Bronchial epithelial cell (primary cell): ENCODE results near the gene C2orf80. TPM values are rescaled to one million over a fixed set of nuclear protein-coding genes. Genes with fewer than 3 reads are reported as not detected.

Experiments
- DNase-seq: peaks from one replicate; pipeline ENCODE4 v3.0.0-alpha.2; 2010; ENCODE audit warnings: low read depth
- FAIRE-seq: peaks from 2 replicates; lab custom pipeline; 2011; peaks lifted over from hg19 to GRCh38; lab: Jason Lieb, UNC
- H3K27me3 ChIP-seq: 2 replicates; pipeline ENCODE4 v1.5.1; 2011; ENCODE audit warnings: low read length; ENCODE audit not compliant: control insufficient read depth, insufficient read depth
- H3K36me3 ChIP-seq: 2 replicates; pipeline ENCODE4 v1.5.1; 2011; ENCODE audit warnings: low read length; ENCODE audit not compliant: control insufficient read depth, insufficient read depth
- H3K4me3 ChIP-seq: 2 replicates; pipeline ENCODE4 v1.5.1; 2011; ENCODE audit warnings: mild to moderate bottlenecking, low read depth, low read length, control low read depth
- CTCF ChIP-seq: IDR thresholded peaks from 2 replicates; pipeline ENCODE4 v1.5.1; 2011; ENCODE audit warnings: mild to moderate bottlenecking, moderate library complexity, low read length, control low read depth, inconsistent platforms; ENCODE audit not compliant: insufficient read depth, severe bottlenecking
- total RNA-seq: library from RNA; depleted of rRNA; stranded (reverse); fragments of >200 nt; gene quantifications from 2 replicates; pipeline ENCODE4 v1.2.1, GENCODE V29; 2014

Gene C2orf80
- total RNA-seq, 1 donor from 2014 or later = not detected

GRCh38 chr2:208186465-208186864 is 3.4 kb downstream of the C2orf80 start:
- Histone ChIP-seq H3K27me3 (no peaks in the 10 kb centered on the region), H3K4me3 (no peak overlapping the region), H3K36me3 (no peaks in the 10 kb centered on the region)
- FAIRE-seq (no peak), DNase-seq (no peak)
- no peak for TF ChIP-seq CTCF

GRCh38 chr2:208183972-208184705 is 5.7 kb downstream of the C2orf80 start:
- TF ChIP-seq CTCF = no peak
- FAIRE-seq (no peak), DNase-seq (no peak)
- Histone ChIP-seq H3K4me3 (no peak overlapping the region), H3K36me3 (no peaks in the 10 kb centered on the region), H3K27me3 (no peaks in the 10 kb centered on the region)

GRCh38 chr2:208183526-208183925 is 6.3 kb downstream of the C2orf80 start:
- H3K27me3 ChIP-seq = no peaks in the 10 kb centered on the region
- no peak for TF ChIP-seq CTCF
- H3K4me3 ChIP-seq = no peak overlapping the region
- no peaks in the 10 kb centered on the region for H3K36me3 ChIP-seq
- DNase-seq = no peak
- FAIRE-seq = no peak

GRCh38 chr2:208182835-208183234 is 7.0 kb downstream of the C2orf80 start:
- no peak for TF ChIP-seq CTCF
- no peak for DNase-seq
- Histone ChIP-seq H3K27me3 (no peaks in the 10 kb centered on the region), H3K36me3 (no peaks in the 10 kb centered on the region), H3K4me3 (no peak overlapping the region)
- no peak for FAIRE-seq

- Histone ChIP-seq H3K4me3 (no peak overlapping the region), H3K36me3 (no peaks in the 10 kb centered on the region), H3K27me3 (no peaks in the 10 kb centered on the region)
- FAIRE-seq (no peak), DNase-seq (no peak)
- TF ChIP-seq CTCF = no peak
Observed at GRCh38 chr2:208179028-208179609, 10.7 kb downstream of the C2orf80 start.
